KOPT-K1 (cell line): ENCODE data around the gene USF3.

Source experiments
- H3K27ac ChIP-seq: fragments of 200-600 bp; sonication (generic); 2 replicates; pipeline ENCODE4 v1.5.1; 2016; ENCODE audit warnings: antibody characterized with exemption, mild to moderate bottlenecking, low read depth, low read length; ENCODE audit not compliant: poor library complexity, severe bottlenecking
- H3K36me3 ChIP-seq: fragments of 200-600 bp; sonication (generic); 2 replicates; pipeline ENCODE4 v1.5.1; 2017; ENCODE audit warnings: antibody characterized with exemption, mild to moderate bottlenecking, low read length, moderate library complexity; ENCODE audit not compliant: insufficient read depth
- H3K9me3 ChIP-seq: fragments of 200-600 bp; sonication (generic); 2 replicates; pipeline ENCODE4 v1.5.1; 2017; ENCODE audit warnings: antibody characterized with exemption, low read length, mild to moderate bottlenecking; ENCODE audit not compliant: insufficient read depth, poor library complexity, severe bottlenecking

USF3 gene

DNA sequence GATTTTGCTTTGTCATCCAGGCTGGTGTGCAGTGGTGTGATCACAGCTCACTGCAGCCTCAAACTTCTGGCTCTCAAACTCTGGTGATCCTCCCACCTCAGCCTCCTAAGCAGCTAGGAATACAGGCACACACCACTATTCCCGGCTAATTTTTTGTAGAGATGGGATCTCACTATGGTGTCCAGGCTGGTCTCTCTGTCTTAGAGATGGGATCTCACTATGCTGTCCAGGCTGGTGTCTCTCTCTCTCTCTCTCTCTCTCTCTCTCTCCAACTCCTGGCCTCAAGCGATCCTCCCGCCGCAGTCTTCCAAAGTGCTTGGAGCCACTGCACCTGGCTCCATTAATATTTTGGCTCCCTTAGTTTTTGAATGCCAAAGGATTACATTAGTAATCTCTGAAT lies 17.7 kb downstream of the USF3 start:
- Histone ChIP-seq H3K9me3 (peaks cover 1% of the 10 kb centered on the region), H3K36me3 (peaks cover 22% of the 10 kb centered on the region), H3K27ac (no peak overlapping the region)

DNA sequence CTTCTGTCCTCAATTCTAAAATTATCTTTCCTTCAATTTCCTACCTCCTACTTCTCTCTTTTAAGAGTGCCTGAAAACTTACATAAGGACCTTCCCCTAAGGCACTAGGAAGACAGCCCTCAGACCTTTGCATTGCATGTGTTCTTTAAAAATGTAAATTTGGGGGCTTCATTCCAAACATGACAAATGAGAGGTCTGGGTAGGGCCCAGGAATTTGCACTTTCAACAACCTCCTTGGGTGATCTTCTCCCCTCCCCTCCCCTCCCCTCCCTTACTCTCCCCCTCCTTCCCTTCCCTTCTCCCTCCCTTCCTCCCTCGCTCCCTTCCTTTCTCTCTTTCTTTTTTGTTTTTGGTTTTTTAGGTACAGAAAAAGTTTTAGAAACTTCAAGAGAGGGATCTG lies 18.7 kb downstream of the USF3 start:
- Histone ChIP-seq H3K9me3 (no peaks in the 10 kb centered on the region), H3K36me3 (peaks cover 26% of the 10 kb centered on the region)

DNA sequence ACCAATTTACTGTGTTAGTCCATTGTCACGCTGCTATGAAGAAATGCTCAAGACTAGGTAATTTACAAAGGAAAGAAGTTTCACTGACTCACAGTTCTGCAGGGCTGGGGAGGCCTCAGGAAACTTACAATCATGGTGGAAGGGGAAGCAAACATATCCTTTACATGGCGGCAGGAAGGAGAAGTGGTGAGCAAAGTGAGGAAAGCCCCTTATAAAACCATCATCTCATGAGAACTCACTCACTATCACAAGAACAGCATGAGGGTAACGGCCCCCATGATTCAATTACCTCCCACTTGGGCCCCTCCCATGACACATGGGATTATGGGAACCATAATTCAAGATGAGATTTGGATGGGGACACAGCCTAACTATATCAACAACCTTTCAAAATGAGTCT lies 20.2 kb downstream of the USF3 start:
- Histone ChIP-seq H3K36me3 (peaks cover 35% of the 10 kb centered on the region), H3K9me3 (no peaks in the 10 kb centered on the region), H3K27ac (no peak overlapping the region)

More for the DNA sequence above, 18.7 kb downstream of the USF3 start:
- no peak overlapping the region for H3K27ac ChIP-seq

DNA sequence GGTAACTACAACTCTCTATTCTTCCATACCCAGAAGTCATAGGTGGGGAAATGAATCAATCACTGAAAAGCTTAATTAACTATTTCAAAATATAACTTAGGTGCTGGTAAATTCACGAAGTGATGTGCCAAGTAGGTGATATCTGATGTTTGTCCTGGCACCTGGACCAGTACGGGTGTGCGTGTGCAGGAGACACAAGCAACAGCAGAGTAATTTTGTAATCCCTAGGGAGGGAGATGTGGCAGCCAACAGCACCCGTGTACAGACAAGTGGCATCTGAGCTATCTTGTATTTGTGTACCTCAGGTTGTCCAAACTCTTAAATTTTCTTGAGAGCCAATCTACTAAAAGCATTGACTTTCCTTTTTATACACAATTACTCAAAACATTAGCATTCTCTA lies 22.8 kb downstream of the USF3 start:
- Histone ChIP-seq H3K36me3 (peaks cover 35% of the 10 kb centered on the region), H3K27ac (no peak overlapping the region)

GRCh38 chr3:113668015-113668414 lies 28.4 kb downstream of the USF3 start:
- no peak overlapping the region for H3K27ac ChIP-seq
- H3K9me3 ChIP-seq = no peaks in the 10 kb centered on the region
- 0 out of 2 replicates have a peak, but pooled peaks cover 9% of the 10 kb centered on the region for H3K36me3 ChIP-seq

More for the DNA sequence above, 22.8 kb downstream of the USF3 start:
- no peaks in the 10 kb centered on the region for H3K9me3 ChIP-seq

DNA sequence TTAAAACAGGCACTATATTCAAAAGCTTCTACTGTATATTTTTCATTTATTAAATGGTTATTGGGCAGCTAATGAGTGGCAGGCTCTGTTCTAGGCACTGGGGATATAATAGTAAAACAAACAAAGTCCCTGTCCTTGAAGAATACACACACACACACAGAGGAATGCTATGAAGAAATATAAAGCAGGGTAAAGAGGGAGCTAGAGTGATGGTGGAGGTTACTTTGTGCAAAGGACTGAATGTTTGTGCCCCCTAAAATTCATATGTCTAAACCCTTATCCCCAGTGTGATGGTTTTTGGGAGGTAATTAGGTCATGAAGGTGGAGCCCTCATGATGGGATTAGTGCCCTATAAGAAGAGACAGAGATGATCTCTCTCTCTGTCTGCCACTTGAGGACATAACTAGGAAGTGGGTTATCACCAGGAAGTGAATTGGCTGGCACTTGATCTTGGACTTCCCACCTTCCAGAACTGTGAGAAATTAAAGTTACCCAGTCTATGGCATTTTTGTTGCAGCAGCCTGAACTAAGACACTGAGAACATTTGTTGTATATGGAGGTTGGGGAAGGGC lies 31.8 kb downstream of the USF3 start:
- Histone ChIP-seq H3K27ac (no peak overlapping the region), H3K36me3 (peaks cover 17% of the 10 kb centered on the region), H3K9me3 (no peaks in the 10 kb centered on the region)

- Histone ChIP-seq H3K27ac (no peak overlapping the region), H3K36me3 (peaks cover 25% of the 10 kb centered on the region), H3K9me3 (no peaks in the 10 kb centered on the region)
These were observed 32.7 kb downstream of the USF3 start for GRCh38 chr3:113663761-113664160.

DNA sequence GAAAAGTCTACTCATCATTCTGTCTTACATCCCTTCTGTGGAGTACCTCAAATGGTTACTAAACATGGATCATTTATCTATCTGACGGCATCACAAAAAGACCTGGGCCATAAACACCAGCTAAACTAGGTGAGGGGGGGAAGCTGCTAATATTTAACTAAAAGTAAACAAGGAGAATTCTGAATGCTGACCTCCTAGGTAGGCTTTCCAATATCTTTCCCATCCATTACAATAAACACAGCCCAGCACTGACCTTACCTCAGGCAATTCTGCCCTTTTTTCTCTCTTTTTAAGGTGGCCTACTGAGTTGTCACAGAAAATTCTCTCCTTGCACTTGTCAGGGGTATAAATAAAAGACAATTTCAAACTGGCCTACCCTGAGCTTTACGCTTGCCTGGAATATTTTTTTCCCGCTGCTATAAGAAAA lies 33.1 kb downstream of the USF3 start:
- Histone ChIP-seq H3K27ac (no peak overlapping the region), H3K9me3 (no peaks in the 10 kb centered on the region), H3K36me3 (peaks cover 30% of the 10 kb centered on the region)

GRCh38 chr3:113662824-113663223 lies 33.6 kb downstream of the USF3 start:
- H3K36me3 ChIP-seq = peaks cover 35% of the 10 kb centered on the region
- no peaks in the 10 kb centered on the region for H3K9me3 ChIP-seq
- no peak overlapping the region for H3K27ac ChIP-seq

GRCh38 chr3:113660896-113661295 lies 35.5 kb downstream of the USF3 start:
- Histone ChIP-seq H3K27ac (no peak overlapping the region), H3K9me3 (no peaks in the 10 kb centered on the region), H3K36me3 (peaks cover 53% of the 10 kb centered on the region)

DNA sequence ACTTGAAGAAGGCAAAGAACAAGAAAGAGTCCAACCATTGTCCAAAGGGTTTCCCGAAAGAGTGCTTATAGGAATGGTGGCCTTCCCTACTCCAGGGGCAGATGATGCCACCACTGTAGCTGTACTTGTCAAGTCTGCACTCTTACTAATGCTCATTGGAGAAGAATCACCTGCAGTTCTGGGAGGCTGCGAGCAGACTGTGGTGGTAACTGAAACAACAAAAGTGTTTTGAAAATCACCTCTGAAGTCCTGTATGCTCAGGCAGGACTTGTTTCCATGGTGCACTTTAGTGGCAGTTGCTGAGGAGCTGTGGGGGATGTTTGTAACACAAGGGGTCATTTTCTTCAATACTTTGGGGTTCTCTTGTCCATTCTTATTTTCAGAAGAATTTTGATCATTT lies 36.0 kb downstream of the USF3 start:
- Histone ChIP-seq H3K27ac (no peak overlapping the region), H3K9me3 (no peaks in the 10 kb centered on the region), H3K36me3 (peaks cover 57% of the 10 kb centered on the region)

GRCh38 chr3:113659996-113660395 lies 36.4 kb downstream of the USF3 start:
- Histone ChIP-seq H3K27ac (no peak overlapping the region), H3K9me3 (no peaks in the 10 kb centered on the region), H3K36me3 (peaks cover 61% of the 10 kb centered on the region)

DNA sequence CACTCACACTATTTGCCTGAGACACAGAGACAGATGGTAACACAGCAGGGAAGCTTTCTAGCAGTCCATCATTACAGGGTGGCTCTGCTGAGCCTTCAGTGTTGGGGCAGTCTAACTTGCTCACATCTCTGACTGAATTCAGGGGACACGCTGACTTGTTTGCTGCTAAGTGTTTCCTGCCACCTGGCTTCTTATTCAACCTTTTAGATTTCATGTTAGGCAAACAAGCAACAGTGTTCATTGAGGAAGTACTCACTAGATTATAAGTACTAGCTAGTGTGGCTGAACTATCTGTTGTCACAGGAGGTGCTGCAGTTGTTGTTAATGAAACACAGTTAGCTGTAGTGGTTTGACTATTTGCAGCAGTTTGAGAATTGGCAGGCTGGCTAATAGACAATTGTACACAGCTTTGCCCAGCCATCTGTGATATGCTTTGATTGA lies 37.3 kb downstream of the USF3 start:
- H3K36me3 ChIP-seq = peaks cover 61% of the 10 kb centered on the region
- H3K9me3 ChIP-seq = no peaks in the 10 kb centered on the region
- H3K27ac ChIP-seq = no peak overlapping the region

DNA sequence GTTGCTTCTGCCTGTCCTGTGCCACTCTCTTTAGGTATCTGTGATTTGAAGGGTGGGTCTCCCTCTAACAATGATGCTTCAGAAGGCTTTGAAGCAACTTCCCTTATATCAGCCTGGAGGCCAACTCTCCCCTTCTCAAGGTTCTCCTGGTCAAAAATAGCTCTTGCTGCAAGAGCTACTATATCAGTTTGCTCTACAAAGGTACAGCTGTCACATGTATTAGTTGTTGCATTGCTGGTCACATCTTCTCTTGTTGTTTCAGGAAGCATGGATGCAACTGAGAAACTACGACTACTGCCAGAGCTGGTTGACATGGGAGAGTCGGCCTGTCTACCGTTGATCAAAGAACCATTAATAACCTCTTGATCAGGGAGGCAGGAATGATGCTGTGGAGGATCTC lies 38.3 kb downstream of the USF3 start:
- Histone ChIP-seq H3K36me3 (peaks cover 61% of the 10 kb centered on the region), H3K9me3 (no peaks in the 10 kb centered on the region)

DNA sequence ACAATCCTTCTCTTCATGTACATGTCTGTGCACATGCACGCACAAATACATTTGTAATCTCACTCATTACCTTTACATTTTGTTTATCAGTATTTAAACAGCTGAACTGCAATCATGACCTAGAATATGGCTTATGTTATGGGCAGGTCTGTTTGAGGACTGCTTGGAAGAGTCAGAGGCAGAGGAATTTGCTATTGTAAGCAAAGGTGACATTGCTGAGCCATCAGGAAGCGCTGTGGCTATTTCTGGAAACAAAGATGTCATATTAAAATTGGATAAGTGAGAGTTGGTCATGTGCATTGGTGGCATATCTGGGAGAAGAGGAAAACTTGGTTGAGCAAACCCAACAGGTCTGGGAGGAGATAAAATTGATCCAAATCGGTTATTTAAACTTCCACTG lies 41.6 kb downstream of the USF3 start:
- H3K36me3 ChIP-seq = peaks cover 47% of the 10 kb centered on the region
- no peaks in the 10 kb centered on the region for H3K9me3 ChIP-seq
- H3K27ac ChIP-seq = no peak overlapping the region

More for the DNA sequence above, 38.3 kb downstream of the USF3 start:
- H3K27ac ChIP-seq = no peak overlapping the region

DNA sequence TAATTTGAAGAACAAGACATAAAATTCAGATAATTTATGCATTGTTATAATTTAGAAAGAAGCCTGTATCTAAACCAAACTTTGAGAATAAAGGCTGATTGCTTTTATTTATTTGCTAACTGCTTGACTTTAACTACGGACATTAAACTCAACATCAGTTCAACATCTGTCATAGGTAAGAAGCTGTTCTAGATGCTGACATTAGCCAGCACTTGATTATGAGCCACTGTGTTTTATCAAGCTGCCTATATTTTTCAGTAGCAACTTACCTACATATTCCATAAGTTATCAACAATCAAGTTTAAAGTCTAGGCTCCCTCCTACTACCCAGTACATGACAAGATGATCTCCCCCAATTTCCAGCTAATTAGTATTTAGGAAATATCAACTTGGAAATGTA lies 42.1 kb downstream of the USF3 start:
- H3K9me3 ChIP-seq = no peaks in the 10 kb centered on the region
- peaks cover 41% of the 10 kb centered on the region for H3K36me3 ChIP-seq
- H3K27ac ChIP-seq = no peak overlapping the region
